GM12874 (cell line): Measurements from ENCODE around the gene DNLZ.

Source experiments
- CTCF ChIP-seq: IDR thresholded peaks from 2 replicates; pipeline ENCODE4 v1.5.1; 2011; ENCODE audit warnings: low read depth, mild to moderate bottlenecking, control low read depth, low read length, moderate library complexity; ENCODE audit not compliant: insufficient read depth

The DNLZ gene

GRCh38 chr9:136377341-136378169, 14.0 kb upstream of the DNLZ start:
- no peak for TF ChIP-seq CTCF

GRCh38 chr9:136376457-136376856, 12.9 kb upstream of the DNLZ start:
- TF ChIP-seq CTCF, result no peak

DNA sequence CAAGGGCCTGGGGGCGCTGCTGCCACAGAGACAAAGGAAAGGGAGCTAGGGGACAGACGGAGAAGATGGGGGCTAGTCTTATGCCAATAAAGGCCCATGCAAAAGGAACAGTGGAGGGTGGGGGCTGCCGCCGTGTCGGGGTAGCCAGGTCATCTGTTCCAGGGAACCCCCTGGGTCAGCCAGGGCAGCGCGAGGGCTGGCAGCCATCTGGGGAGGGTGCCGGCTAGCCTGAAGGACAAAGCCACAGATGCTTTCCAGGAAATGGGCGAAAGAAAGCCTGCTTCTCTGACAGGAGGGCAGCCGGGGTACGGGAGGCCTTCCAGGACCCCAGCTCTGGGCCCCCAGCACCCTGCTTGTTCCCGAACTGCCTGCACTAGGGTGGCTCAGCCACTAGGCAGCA, 11.6 kb upstream of the DNLZ start:
- TF ChIP-seq CTCF, result no peak

GRCh38 chr9:136374183-136374575, 10.6 kb upstream of the DNLZ start:
- TF ChIP-seq CTCF, result no peak

GRCh38 chr9:136373300-136374182, 10.0 kb upstream of the DNLZ start, which contains the start of gene CARD9:
Gene CARD9, minus strand, starts transcription at chr9:136373669. Its CDS starts 1,591 bp downstream, at chr9:136372078.
- TF ChIP-seq CTCF, result no peak

GRCh38 chr9:136372561-136373299, 9.2 kb upstream of the DNLZ start:
- TF ChIP-seq CTCF, result no peak

DNA sequence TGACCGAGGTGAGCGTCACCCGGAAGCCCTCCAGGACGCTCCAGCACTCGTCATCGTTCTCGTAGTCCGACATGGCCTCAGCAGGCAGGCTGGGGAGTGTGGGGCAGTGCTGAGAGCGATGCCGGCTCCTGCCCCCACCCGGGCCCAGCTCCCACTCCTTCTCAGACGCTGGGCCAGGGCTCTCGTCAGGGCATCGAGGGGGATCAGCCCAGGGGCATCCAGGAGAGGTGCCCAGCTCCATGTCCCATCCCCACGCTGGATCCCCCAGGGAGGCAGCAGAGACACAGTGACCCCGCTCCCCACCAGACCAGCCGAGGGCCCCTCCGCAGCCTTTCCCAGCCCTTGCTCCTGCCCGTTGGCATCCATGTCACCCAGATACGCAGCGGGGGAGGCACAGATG, 8.5 kb upstream of the DNLZ start:
- no peak for TF ChIP-seq CTCF
